Mucosa of stomach (tissue), 1 donor: ENCODE measurements around the gene RPS16.
"Not testable (repeated sequence)": the region's sequence is repeated elsewhere in the genome, so short reads cannot be mapped to it uniquely, and the experiment has no call there.

Experiments used
- H3K27me3 ChIP-seq: one replicate; pipeline ENCODE4 v1.7.0; 2013; ENCODE audit warnings: mild to moderate bottlenecking, low read length; ENCODE audit not compliant: control insufficient read depth, insufficient read depth
- H3K36me3 ChIP-seq: one replicate; pipeline ENCODE4 v1.7.0; 2013; ENCODE audit warnings: low read length; ENCODE audit not compliant: control insufficient read depth, insufficient read depth
- H3K4me1 ChIP-seq: one replicate; pipeline ENCODE4 v1.7.0; 2013; ENCODE audit warnings: mild to moderate bottlenecking, low read length; ENCODE audit not compliant: control insufficient read depth, insufficient read depth
- H3K4me3 ChIP-seq: one replicate; pipeline ENCODE4 v1.7.0; 2013; ENCODE audit warnings: low read length
- H3K9ac ChIP-seq: one replicate; pipeline ENCODE4 v1.7.0; 2013; ENCODE audit warnings: mild to moderate bottlenecking, low read length, moderate library complexity
- H3K9me3 ChIP-seq: one replicate; pipeline ENCODE4 v1.7.0; 2013; ENCODE audit warnings: mild to moderate bottlenecking, low read length, moderate library complexity; ENCODE audit not compliant: control insufficient read depth
- donor health status: Pancreatic carcinoma.

Gene RPS16

GRCh38 chr19:39435499-39436349, at the start of gene RPS16:
Gene RPS16, minus strand, starts transcription at chr19:39435949. Its CDS starts 54 bp downstream, at chr19:39435895.
- Histone ChIP-seq H3K4me3 (peak within 1 kb of the TSS; percentile 72), H3K9ac (peak within 1 kb of the TSS; percentile 94), H3K27me3 (no peaks in the 10 kb centered on the region), H3K9me3 (no peaks in the 10 kb centered on the region), H3K4me1 (peaks cover 17% of the 10 kb centered on the region), H3K36me3 (peaks cover 6% of the 10 kb centered on the region)

- H3K4me3 ChIP-seq, result no peak overlapping the region
- H3K9me3 ChIP-seq, result no peaks in the 10 kb centered on the region
- no peak overlapping the region for H3K9ac ChIP-seq
- no peaks in the 10 kb centered on the region for H3K27me3 ChIP-seq
- H3K36me3 ChIP-seq, result no peaks in the 10 kb centered on the region
- H3K4me1 ChIP-seq, result peaks cover 15% of the 10 kb centered on the region
Observed at GRCh38 chr19:39483141-39483540, 47.4 kb upstream of the RPS16 start.

- peak overlapping the region; percentile 95 for H3K9ac ChIP-seq
Observed at GRCh38 chr19:39481676-39482075, 45.9 kb upstream of the RPS16 start.

GRCh38 chr19:39481229-39481545, 45.4 kb upstream of the RPS16 start:
- no peaks in the 10 kb centered on the region for H3K36me3 ChIP-seq
- no peaks in the 10 kb centered on the region for H3K9me3 ChIP-seq
- peak overlapping the region; percentile 97 for H3K4me3 ChIP-seq
- H3K27me3 ChIP-seq, result no peaks in the 10 kb centered on the region
- peak overlapping the region; percentile 95 for H3K9ac ChIP-seq
- H3K4me1 ChIP-seq, result peaks cover 15% of the 10 kb centered on the region

More at GRCh38 chr19:39481676-39482075, 45.9 kb upstream of the RPS16 start:
- H3K4me1 ChIP-seq, result peaks cover 15% of the 10 kb centered on the region
- H3K36me3 ChIP-seq, result no peaks in the 10 kb centered on the region
- no peaks in the 10 kb centered on the region for H3K9me3 ChIP-seq
- H3K27me3 ChIP-seq, result no peaks in the 10 kb centered on the region
- H3K4me3 ChIP-seq, result peak overlapping the region; percentile 97

GRCh38 chr19:39480337-39481228, 44.8 kb upstream of the RPS16 start, which contains the start of gene TIMM50:
Gene TIMM50, plus strand, starts transcription at chr19:39480838. Its CDS starts 16 bp downstream, at chr19:39480854.
- no peaks in the 10 kb centered on the region for H3K27me3 ChIP-seq
- H3K4me3 ChIP-seq, result peak within 1 kb of the TSS; percentile 97
- H3K36me3 ChIP-seq, result no peaks in the 10 kb centered on the region

GRCh38 chr19:39479916-39480315, 44.2 kb upstream of the RPS16 start:
- Histone ChIP-seq H3K4me3 (peak overlapping the region; percentile 97), H3K27me3 (no peaks in the 10 kb centered on the region), H3K9ac (peak overlapping the region; percentile 95), H3K4me1 (peaks cover 15% of the 10 kb centered on the region), H3K36me3 (no peaks in the 10 kb centered on the region), H3K9me3 (no peaks in the 10 kb centered on the region)

More at GRCh38 chr19:39480337-39481228, 44.8 kb upstream of the RPS16 start, which contains the start of gene TIMM50:
- H3K4me1 ChIP-seq, result peaks cover 15% of the 10 kb centered on the region
- no peaks in the 10 kb centered on the region for H3K9me3 ChIP-seq
- H3K9ac ChIP-seq, result peak within 1 kb of the TSS; percentile 95

- not testable (repeated sequence) for H3K9ac ChIP-seq, H3K36me3 ChIP-seq, H3K9me3 ChIP-seq, H3K4me3 ChIP-seq, H3K27me3 ChIP-seq
- H3K4me1 ChIP-seq, result peaks cover 15% of the 10 kb centered on the region
Observed at GRCh38 chr19:39479319-39479801, 43.6 kb upstream of the RPS16 start.

- no peak overlapping the region for H3K9ac ChIP-seq
- H3K4me1 ChIP-seq, result peaks cover 7% of the 10 kb centered on the region
- H3K27me3 ChIP-seq, result no peaks in the 10 kb centered on the region
- H3K4me3 ChIP-seq, result no peak overlapping the region
- no peaks in the 10 kb centered on the region for H3K9me3 ChIP-seq
- H3K36me3 ChIP-seq, result peaks cover 16% of the 10 kb centered on the region
Observed at GRCh38 chr19:39475748-39476147, 40.0 kb upstream of the RPS16 start.

- no peak overlapping the region for H3K4me3 ChIP-seq
- no peaks in the 10 kb centered on the region for H3K27me3 ChIP-seq
- H3K4me1 ChIP-seq, result no peaks in the 10 kb centered on the region
- peaks cover 22% of the 10 kb centered on the region for H3K36me3 ChIP-seq
- H3K9me3 ChIP-seq, result no peaks in the 10 kb centered on the region
- H3K9ac ChIP-seq, result no peak overlapping the region
Observed at GRCh38 chr19:39474139-39474620, 38.4 kb upstream of the RPS16 start.

GRCh38 chr19:39473443-39473960, 37.8 kb upstream of the RPS16 start:
- Histone ChIP-seq H3K9ac (no peak overlapping the region), H3K27me3 (no peaks in the 10 kb centered on the region), H3K4me3 (no peak overlapping the region), H3K9me3 (no peaks in the 10 kb centered on the region), H3K36me3 (peaks cover 29% of the 10 kb centered on the region), H3K4me1 (no peaks in the 10 kb centered on the region)

- Histone ChIP-seq H3K4me3 (no peak overlapping the region), H3K9me3 (no peaks in the 10 kb centered on the region), H3K36me3 (peaks cover 35% of the 10 kb centered on the region), H3K27me3 (no peaks in the 10 kb centered on the region), H3K4me1 (no peaks in the 10 kb centered on the region), H3K9ac (no peak overlapping the region)
Observed at GRCh38 chr19:39472746-39473442, 37.1 kb upstream of the RPS16 start.
